Forelimb muscle (tissue), 1 donor: ENCODE results near the gene ENPEP. TPM values are rescaled to one million over a fixed set of nuclear protein-coding genes. Genes with fewer than 3 reads are reported as not detected.
"Not testable (repeated sequence)": the region's sequence is repeated elsewhere in the genome, so short reads cannot be mapped to it uniquely, and the experiment has no call there.

ENCODE experiments used
- DNase-seq: peaks from one replicate; pipeline ENCODE4 v3.0.0-alpha.2; 2013; ENCODE audit warnings: low read depth
- polyA plus RNA-seq: library from polyadenylated mRNA; unstranded; fragments of 120-200 nt; gene quantifications from one replicate; pipeline ENCODE4 v1.2.1, GENCODE V29; 2013; ENCODE audit not compliant: insufficient read length

The ENPEP gene
- polyA plus RNA-seq, 1 donor, result 20.4 TPM

DNA sequence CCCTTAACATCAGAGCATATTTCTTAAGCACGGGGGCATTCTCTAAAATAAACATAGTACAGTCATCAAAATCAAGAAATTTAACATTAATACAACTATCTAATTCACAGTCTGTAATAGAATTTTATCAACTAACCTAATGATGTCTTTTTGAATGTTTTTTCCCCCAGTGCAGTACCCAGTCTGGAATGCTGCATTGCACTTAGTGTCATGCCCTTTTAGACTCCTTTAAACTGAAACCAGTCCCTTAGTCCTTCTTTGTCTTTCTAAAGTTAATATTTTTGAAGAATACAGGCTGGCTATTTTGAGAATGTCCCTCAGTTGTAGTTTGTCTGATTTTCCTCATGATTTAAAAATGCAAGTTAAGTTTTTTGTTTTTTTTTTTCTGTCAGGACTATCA is 9.5 kb downstream of the ENPEP start:
- DNase-seq, result no peak

DNA sequence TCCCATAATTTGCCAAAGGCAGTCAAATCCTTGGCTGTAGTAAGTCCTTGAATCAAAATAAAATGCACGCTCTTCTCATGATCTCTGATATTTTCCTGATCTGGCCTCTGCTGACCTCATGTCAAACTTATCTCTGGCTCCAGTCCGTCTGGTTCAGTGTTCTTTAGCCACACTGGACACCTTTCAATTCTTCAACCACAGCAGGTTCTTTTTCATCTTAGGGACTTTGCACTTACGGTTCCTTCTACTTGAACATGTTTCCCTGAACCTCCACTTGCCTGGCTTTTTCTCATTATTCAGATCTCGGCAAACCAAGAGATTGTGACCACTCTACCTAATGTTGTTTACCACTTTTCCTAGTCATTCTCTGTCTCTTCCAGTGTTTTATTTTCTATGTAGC is 10.3 kb downstream of the ENPEP start:
- no peak for DNase-seq

DNA sequence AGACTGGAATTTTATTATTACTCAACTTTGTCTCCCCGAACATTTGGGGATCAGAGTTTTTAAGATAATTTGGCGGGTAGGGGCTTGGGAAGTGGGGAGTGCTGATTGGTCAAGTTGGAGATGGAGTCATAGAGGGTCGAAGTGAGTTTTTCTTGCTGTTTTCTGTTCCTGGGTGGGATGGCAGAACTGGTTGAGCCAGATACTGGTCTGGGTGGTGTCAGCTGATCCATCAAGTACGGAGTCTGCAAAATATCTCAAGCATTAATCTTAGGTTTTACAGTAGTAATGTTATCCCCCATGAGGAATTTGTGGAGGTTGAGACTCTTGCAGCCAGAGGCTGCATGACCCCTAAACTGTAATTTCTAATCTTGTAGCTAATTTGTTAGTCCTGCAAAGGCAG is 10.9 kb downstream of the ENPEP start:
- DNase-seq, result not testable (repeated sequence)

DNA sequence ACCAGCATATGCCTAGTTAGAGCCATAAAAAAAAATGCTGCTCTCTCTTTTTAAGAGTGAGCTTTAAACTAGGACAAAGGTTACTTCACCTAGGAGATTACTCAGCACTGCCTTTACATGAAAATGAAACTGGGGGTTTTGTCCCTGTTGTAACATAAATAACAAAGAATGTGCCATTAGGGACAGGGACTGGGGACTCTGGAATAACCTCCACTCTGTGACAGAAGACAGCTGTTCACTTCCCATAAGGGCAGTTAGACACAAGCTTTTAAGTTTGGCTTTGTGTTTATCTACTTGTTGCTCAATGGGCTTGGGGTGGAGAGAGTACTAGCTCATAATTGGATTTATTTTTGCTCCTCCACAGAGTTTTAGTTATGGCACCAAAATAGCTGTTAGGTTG is 11.9 kb downstream of the ENPEP start:
- DNase-seq, result no peak

DNA sequence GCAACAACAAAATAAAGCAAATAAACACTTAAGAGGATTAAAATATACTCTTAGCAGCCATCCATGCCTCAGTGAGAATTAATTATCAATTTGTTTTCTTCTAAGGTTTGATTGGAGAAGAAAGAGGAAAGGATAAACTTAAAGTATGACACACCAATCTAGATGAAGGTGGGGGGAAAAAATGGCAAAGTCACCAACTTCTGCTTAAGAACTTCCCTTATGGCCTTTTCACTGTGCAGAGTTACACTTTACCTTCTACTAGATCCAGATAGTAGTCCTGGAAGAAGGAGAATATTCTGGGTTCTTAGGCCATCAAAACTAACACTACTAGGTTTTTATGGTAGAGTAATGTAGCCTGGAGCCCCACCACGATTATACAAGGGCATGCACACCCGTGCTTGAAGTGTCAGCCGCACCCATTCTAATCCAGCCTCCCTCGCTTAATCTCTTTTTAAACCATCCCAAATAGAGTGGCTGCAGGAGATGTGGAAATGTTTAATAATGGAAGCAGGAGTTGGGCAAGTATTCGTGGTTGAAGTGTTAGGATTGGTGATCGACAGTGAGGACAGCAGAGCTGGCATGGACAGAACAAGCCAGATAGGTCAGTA is 14.1 kb downstream of the ENPEP start:
- DNase-seq, result no peak

DNA sequence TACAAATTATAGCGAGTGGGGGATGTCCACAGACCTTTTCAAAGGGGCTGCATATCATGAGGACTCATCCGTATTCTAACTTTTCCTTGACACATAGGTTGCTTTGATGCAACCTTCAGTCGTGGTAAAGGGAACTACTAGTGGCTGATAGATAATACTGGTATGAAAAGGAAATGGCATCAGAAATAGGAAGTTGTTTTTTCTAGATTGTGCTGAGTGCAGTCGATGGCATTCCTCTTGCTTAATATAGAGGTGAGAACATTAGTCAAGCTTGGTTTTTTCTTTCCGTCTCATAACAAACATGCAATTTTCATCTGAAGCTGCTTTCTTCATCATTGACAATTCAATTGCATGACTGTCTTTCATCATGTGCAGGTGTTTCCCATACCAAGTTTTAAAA is 16.6 kb downstream of the ENPEP start:
- no peak for DNase-seq

- no peak for DNase-seq
Measured at GRCh38 chr4:110493520-110493919, 17.6 kb downstream of the ENPEP start.

GRCh38 chr4:110498420-110498819 is 22.5 kb downstream of the ENPEP start:
- DNase-seq, result no peak

DNA sequence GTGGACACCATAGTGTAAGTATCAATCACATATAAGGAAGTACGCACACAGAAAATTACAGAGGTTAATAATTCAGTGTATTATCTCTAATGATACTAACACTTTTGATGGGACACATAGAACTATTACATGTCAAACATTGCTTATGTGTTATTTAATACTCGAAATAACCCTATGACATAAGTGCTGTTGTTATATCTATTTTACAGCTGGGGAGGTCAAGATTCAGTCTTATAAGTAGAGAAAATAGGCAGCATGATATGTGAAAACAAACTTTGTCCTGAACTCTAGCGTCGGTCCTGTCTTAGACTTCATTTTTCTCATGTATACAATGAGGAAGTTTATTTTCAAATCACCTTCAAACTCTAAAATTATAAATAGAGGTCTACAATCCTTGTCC is 23.2 kb downstream of the ENPEP start:
- no peak for DNase-seq

DNA sequence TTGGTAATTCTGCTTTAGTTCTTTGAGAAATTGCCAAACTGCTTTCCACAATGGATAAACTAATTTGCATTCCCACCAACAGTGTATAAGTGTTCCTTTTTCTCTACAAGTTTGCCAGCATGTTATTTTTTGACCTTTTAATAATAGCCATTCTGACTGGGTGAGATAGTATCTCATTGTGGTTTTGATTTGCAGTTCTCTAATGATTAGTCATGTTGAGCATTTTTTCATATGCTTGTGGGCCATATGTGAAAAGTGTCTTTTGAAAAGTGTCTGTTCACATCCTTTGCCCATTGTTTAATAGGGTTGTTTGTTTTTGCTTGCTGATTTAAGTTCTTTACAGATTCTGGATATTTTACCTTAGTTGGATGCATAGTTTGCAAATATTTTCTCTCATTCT is 25.9 kb downstream of the ENPEP start:
- DNase-seq, result no peak

DNA sequence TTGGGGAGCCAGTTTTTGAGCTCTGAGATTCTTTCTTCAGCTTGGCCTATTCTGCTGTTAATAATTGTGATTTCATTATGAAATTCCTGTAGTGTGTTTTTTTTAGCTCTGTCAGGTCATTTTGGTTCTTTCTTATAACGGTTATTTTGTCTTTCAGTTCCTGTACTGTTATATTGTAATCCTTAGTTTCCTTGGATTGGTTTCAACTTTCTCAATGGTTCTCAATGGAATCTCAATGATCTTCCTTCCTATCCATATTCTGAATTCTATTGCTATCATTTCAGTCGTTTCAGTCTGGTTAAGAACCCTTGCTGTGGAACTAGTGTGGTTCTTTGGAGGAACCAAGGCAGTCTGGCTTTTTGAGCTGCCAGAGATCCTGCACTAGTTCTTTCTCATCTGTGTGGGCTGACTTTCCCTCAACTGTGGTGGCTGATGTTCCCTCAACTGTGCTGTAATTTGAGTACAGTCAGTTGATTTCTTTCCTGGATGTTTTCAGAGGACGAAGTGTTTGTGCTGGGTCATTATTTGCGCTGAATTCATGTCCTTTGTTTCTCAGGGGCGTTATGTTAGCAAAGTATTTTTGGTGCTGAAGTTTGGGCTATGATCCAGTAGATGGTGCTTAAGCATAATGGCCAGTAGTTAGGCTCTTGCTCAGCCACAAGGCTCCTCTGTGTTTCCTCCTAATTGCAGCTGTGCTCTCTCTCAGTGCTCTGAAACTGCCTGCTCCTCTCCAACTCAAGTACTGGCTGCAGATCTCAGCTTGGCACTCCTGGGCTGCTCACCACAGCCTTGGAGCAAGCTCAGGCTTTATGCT is 27.5 kb downstream of the ENPEP start:
- no peak for DNase-seq

- DNase-seq, result no peak
Measured at GRCh38 chr4:110504084-110504435, 28.1 kb downstream of the ENPEP start.

- DNase-seq, result no peak
Measured at GRCh38 chr4:110505440-110505839, 29.5 kb downstream of the ENPEP start.

DNA sequence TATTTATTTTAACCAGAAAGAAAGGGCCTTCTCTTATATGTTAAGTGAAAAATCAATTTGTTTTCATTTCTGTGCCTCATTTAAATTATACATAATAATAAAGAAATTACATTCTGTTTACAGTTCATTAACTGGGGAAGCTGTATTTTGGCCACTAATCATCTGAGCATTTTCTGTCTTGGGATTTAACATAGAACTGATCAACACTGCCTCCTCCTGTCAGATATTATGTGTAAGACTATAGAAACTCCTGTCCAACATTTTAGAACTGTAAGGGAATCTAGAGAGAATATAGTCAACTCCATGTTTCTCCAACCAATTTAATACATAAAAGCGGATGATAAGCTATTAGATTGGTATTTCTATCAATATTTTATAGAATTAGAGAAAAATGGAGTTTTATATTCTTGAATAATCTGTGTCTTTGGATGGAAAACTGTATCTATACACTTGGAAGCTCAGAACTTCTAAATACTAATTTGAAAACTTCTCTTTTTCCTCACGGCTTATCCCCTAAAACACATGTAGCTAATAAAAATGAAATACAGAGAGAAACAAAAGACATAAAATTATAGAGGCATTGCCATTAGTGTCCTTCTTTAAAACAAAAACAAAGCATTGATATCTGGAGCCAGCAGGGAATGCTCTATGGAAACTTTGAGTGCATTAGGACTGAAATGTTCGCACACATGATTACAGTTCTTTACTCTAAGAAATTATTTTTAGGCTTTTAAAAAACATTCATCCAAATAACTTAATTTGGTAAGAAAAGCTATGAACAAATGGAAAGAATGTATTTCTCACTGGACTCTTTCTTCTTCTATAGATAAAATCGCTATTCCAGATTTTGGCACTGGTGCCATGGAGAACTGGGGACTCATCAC is 33.1 kb downstream of the ENPEP start:
- peak; percentile 43 for DNase-seq

- no peak for DNase-seq
Measured at GRCh38 chr4:110510277-110510676, 34.3 kb downstream of the ENPEP start.

DNA sequence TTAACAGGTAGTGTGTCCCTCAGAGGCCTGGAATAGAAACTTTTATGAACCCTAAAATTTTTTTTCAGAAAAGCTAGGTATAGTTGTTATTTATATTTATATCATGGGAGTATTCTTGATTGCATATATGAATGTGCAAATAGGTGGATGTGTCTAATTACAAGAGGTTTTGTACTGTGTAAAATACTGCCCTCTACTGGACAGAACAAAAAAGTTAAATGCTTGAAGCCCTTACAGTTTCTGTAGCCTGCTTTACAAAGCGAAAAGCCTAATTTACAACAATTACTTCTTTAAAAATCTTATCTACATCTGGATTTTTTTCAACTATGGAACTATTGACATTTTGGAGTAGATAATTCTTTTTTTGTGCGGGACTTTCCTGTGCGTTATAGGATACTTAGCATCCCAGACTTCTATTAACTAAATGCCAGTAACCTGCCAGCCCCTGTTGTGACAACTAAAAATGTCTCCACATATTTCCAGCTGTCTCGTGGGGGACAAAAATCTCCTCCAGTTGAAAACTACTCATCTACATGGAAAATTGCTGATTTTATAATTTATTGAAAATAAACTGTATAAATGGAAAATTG is 35.1 kb downstream of the ENPEP start:
- DNase-seq, result no peak

- no peak for DNase-seq
Measured at GRCh38 chr4:110512901-110513300, 36.9 kb downstream of the ENPEP start.

GRCh38 chr4:110514889-110515479 is 39.0 kb downstream of the ENPEP start:
- DNase-seq, result no peak

GRCh38 chr4:110515676-110516075 is 39.7 kb downstream of the ENPEP start:
- no peak for DNase-seq

GRCh38 chr4:110516106-110516922 is 40.4 kb downstream of the ENPEP start:
- DNase-seq, result no peak
